Activated CD8-positive, alpha-beta memory T cell treated with anti-CD3 and anti-CD28 coated beads for 24 hours (primary cell): ENCODE results near the gene BCDIN3D.
A peak's percentile ranks its signal among the peaks of the same experiment; 100 is the strongest.

Source experiments
- DNase-seq: peaks from one replicate; pipeline ENCODE4 v3.0.0-alpha.2; 2020

The BCDIN3D gene

GRCh38 chr12:49854976-49855375, 12.1 kb upstream of the BCDIN3D start:
- DNase-seq, result no peak

GRCh38 chr12:49853671-49854070, 10.8 kb upstream of the BCDIN3D start:
- DNase-seq, result no peak

GRCh38 chr12:49847161-49847560, 4.3 kb upstream of the BCDIN3D start:
- DNase-seq, result no peak

- DNase-seq, result no peak
Measured at GRCh38 chr12:49846032-49846431, 3.1 kb upstream of the BCDIN3D start.

GRCh38 chr12:49843876-49844437, 1.1 kb upstream of the BCDIN3D start:
- no peak for DNase-seq

- DNase-seq, result no peak
Measured at GRCh38 chr12:49843411-49843810, 505 bp upstream of the BCDIN3D start.

- DNase-seq, result no peak
Measured at GRCh38 chr12:49838973-49839633, 3.8 kb downstream of the BCDIN3D start.

GRCh38 chr12:49832836-49833421, 10.0 kb downstream of the BCDIN3D start:
- no peak for DNase-seq

GRCh38 chr12:49831717-49832116, 11.2 kb downstream of the BCDIN3D start:
- DNase-seq, result no peak

GRCh38 chr12:49828133-49829091, 14.5 kb downstream of the BCDIN3D start, which contains the start of gene NCKAP5L:
Gene NCKAP5L (minus strand): TSS chr12:49828413. CDS start chr12:49804044, 24,369 bp downstream.
- DNase-seq, result peak; percentile 96

- DNase-seq, result peak; percentile 78
Measured at GRCh38 chr12:49827401-49828099, 15.4 kb downstream of the BCDIN3D start.

GRCh38 chr12:49827051-49827400, 15.9 kb downstream of the BCDIN3D start:
- no peak for DNase-seq

GRCh38 chr12:49825971-49826421, 16.9 kb downstream of the BCDIN3D start:
- DNase-seq, result peak; percentile 52

GRCh38 chr12:49825360-49825970, 17.4 kb downstream of the BCDIN3D start:
- peak; percentile 49 for DNase-seq

GRCh38 chr12:49824895-49825294, 18.0 kb downstream of the BCDIN3D start:
- DNase-seq, result no peak

GRCh38 chr12:49824416-49824815, 18.5 kb downstream of the BCDIN3D start:
- peak; percentile 35 for DNase-seq

- DNase-seq, result peak; percentile 49
Measured at GRCh38 chr12:49823951-49824350, 19.0 kb downstream of the BCDIN3D start.

GRCh38 chr12:49823350-49823749, 19.6 kb downstream of the BCDIN3D start:
- DNase-seq, result no peak

GRCh38 chr12:49821373-49822287, 21.3 kb downstream of the BCDIN3D start:
- DNase-seq, result no peak

GRCh38 chr12:49819786-49820185, 23.1 kb downstream of the BCDIN3D start:
- DNase-seq, result no peak
